GM19372 (cell line): ENCODE measurements around the gene CRACR2B.

ENCODE experiments used
- ATAC-seq: cut with Tn5 transposase; IDR thresholded peaks from one replicate; pipeline ENCODE4 v1.9.1; 2021; ENCODE audit warnings: mild to moderate bottlenecking, low read depth, moderate library complexity; ENCODE audit not compliant: unreplicated experiment

CRACR2B gene

DNA sequence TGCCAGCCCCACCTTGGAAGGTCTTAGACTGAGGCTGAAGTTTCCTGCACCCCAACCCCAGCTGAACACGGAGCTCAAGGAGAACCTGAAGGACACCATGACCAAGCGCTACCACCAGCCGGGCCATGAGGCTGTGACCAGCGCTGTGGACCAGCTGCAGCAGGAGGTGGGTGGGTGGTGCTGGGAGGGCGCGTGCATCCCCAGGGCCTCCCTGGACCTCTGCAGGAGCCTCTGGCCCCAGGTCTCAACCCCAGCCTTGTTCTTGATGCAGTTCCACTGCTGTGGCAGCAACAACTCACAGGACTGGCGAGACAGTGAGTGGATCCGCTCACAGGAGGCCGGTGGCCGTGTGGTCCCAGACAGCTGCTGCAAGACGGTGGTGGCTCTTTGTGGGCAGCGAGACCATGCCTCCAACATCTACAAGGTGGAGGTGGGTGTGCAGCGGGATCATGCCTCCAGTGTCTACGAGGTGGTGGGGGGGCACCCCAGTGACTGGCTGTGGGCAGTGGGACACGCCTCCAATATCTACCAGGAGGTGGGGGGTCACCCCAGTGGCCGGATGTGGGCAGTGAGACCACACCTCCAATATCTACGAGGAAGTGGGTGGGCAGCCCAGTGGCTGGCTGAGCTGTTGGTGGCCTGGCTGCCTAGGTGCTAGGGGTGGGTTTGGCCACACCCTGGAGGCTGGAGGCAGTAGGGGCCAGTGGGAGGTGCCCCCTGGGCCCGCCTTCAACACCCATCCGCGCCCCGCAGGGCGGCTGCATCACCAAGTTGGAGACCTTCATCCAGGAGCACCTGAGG, 9.7 kb downstream of the CRACR2B start:
- no peak for ATAC-seq

- no peak for ATAC-seq
Measured at GRCh38 chr11:837990-838307, 10.2 kb downstream of the CRACR2B start.

DNA sequence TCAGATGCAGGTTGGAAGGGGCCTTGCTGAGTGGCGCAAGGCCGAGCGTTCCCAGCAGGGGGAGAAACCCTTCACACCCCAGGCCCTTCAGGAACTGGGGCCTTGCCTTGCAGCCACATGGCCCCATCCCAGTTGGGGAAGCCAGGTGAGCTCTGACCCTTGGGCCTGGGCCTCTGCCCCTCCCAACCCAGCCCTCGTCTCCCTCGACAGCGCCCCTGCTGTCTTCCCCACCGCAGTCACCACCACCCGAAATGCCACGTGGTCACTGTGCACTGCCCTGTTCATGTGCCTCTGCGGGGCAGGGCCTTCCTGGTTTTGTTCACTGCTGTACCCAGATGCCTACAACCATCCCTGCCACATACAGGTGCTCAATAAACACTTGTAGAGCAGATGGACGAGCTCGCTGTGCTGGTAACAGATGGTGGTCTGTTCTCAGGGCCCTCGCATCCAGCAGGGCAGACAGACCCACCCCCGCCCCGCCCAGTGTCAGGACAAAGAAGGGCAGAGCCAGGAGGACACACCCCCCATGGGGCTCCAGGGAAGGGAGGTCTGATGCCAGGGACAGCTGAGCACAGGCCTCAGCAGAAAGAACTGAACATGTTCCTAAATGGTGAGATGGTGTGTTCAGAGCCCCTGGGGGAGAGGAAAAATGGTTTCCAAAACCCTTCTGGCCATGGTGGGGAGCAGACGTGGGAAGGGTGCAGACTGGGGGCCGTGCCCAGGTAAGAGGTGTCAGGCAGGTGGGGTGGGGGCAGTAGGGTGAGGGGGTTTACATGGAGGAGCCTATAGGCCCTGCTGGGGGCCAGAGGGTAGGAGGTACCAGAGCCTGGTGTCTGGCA, 10.9 kb downstream of the CRACR2B start:
- ATAC-seq, result no peak

GRCh38 chr11:839280-839623, 11.5 kb downstream of the CRACR2B start:
- no peak for ATAC-seq

DNA sequence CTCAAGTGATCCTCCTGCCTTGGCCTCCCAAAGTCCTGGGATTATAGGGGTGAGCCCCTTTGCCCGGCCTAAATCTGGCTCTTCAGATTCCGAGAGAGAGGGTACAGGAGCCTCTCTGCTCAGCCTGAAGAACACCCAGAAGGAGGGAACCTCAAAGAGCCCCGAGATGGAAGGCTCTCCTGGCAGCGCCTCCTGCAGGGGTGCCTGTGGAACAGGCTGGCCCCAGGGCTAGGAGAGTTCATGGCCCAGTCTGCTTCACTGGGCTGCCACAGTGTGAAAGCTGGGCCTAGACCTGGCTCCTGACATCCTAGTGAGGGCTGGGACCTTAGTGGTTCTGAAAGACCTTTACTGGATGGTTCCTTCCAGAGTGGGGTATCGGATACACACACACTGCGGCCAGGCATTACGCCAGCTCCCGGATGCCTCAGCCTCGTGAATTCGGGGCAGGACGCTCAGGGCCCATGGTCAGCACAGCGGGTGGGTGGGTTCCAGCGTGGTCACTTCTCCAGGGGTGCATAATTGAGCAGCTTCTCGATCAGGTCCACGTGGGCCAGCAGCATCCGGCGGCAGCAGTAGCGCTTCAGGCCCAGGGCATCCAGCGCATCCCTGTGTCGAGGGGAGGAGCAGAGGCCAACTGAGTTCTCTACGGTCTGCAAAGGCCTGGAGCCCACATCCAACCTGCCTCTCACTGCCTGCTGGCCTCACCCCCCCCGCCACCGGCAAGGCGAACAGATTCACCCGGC, 12.3 kb downstream of the CRACR2B start:
- ATAC-seq, result no peak

DNA sequence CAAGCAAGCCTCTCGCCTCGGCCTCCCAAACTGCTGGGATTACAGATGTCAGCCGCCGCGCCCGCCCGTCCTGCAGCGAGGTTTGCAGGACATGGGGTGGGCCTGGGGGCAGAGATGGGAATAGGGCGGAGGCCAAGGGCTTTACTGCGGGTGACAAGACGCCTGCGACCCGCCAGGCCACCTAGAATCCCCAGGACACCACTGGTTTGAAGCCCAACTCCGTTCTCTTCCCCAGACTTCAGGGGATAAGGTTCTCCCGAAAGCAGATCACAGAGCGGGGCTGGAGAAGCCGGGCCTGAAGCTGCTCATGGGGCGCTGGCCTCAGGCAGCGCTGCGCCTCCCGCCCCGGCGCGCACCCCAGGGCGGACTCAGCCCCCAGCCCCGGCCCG, 14.3 kb downstream of the CRACR2B start:
- peak; percentile 31 for ATAC-seq

DNA sequence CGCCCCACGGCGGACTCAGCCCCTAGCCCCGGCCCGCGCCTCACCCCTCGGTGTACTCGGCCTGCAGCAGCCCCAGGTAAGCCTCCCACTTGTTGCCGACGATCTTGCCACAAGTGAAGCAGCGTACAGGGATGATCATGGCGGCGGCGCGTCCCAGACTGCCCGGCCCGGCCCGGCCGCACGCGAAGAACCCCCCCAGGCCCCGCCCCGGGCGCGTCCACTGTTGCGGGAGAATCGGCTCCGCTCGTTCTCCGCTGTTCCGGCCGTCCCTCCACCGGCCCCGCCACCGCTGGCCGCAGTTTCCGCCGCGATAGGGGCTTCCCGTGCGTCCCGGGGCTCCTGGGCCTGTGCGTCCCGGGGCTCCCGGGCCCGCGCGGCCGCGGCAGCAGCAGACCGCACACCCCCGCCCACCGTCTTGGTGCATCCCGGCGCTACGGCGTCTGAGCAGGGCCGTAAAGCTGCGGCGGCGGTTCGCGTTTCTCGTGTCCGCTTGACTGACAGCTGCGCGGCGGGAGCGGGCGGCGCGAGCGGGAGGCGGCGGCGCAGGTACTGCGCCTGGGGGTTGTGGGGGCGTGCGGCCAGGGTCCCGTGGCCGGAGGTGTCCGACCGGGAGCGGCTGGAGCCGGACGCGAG, 14.8 kb downstream of the CRACR2B start, which contains the start of the genes POLR2L and TSPAN4:
POLR2L (minus strand) TSS at position 160 of the 633 bp plus-strand sequence; CDS start at position 139, 21 bp downstream.
TSPAN4 (plus strand) TSS at position 483 of the 633 bp plus-strand sequence. CDS start 7,453 bp downstream, outside the sequence.
- ATAC-seq, result peak; percentile 63

GRCh38 chr11:843086-843734, 15.5 kb downstream of the CRACR2B start:
- ATAC-seq, result no peak

- no peak for ATAC-seq
Measured at GRCh38 chr11:843818-844692, 16.3 kb downstream of the CRACR2B start.

DNA sequence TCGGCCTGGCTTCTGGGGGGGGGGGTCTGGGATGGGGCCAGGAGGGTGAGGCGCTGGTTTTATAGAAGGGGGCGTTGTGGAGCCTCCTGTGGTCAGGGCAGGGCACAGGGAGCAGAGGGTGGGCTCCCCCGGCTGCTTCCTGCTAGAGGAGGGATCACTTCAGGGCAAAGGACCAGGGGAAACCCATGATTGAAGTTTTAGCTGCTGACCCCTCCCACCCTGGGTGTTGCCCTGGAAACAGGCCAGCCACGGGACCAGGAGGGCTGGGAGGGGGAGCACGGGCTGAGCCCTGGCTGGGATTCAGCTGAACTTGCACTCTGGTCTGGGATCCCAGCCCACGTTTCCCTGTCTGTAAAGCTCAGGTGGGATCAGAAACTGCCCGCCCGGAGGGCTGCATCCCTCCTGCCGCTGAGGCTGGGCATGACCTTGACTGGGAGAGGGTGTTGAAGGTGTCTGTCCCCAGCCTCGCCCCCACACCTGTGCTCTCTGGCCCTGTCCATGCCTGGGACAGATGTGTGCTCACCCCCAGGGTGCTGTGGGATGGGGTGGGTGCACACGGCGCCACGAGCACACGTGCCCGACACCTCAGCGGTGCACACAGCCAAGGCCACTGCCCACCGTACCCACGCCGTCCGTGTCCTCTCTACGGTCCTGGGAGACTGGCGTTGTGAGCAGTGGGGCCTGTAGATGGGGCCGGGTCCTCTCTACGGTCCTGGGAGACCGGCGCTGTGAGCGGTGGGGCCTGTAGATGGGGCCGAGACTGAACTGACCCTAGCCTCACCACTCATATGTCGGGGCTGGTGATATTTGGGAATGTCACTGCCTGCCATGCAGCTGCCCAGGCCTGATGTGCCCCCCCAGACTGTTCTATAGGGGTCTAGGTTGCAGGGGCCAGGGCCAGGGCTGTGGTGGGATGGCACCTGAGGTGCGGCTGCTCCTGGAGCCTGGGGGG, 17.2 kb downstream of the CRACR2B start:
- no peak for ATAC-seq

GRCh38 chr11:845872-846495, 18.3 kb downstream of the CRACR2B start:
- no peak for ATAC-seq

- ATAC-seq, result no peak
Measured at GRCh38 chr11:846496-847098, 18.9 kb downstream of the CRACR2B start.

- ATAC-seq, result no peak
Measured at GRCh38 chr11:847876-848275, 20.2 kb downstream of the CRACR2B start.

GRCh38 chr11:848380-848931, 20.7 kb downstream of the CRACR2B start:
- ATAC-seq, result no peak

DNA sequence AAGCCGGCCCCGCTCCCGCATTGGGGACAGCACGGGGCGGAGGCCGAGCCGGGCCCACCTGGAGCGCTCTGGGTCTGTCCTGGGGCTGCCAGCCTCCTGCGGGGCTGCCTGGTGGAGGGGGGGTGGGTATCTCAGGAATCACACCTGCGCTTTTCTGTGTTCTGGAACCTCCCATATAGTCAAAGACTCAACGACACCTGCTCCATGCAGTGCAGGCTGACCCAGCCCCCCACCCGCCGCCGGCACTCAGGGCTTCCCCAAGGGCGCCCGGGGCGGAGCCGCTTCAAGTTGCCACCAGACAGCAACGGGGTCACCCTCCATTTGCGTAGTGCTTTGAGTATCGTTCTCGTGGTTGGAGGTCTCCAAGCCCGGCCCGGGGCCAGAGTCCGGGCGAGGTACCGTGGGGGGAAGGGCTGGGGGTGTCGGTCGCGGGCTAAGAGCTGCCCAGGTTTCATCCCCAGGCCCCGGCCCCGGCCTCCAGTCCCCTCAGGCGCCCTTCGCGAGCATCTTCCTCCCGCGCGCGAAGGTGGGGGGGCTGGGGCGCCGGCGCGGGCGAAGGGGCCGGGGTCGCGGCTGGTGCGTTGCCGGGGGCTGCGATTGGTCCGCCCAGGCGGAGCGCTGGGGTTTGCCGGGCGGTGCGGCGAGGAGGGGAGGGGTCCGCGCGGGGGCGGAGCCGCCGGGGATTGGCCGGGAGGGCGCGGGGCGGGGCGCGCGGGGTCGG, 21.5 kb downstream of the CRACR2B start:
- no peak for ATAC-seq
